WERI-Rb-1 (cell line): Measurements from ENCODE around the gene PLCL2.

ENCODE experiments used
- DNase-seq: peaks from one replicate; pipeline ENCODE4 v3.0.0-alpha.2; 2020
- H3K27ac ChIP-seq: fragments of 250-450 bp; sonication (Bioruptor Pico); 2 replicates; pipeline ENCODE4 v1.5.1; 2020; ENCODE audit warnings: mild to moderate bottlenecking, moderate library complexity
- H3K27me3 ChIP-seq: fragments of 250-450 bp; sonication (Bioruptor Pico); 2 replicates; pipeline ENCODE4 v1.5.1; 2021; ENCODE audit warnings: mild to moderate bottlenecking, low read depth, moderate library complexity; ENCODE audit not compliant: insufficient read depth, severe bottlenecking
- H3K36me3 ChIP-seq: fragments of 250-450 bp; sonication (Bioruptor Pico); 2 replicates; pipeline ENCODE4 v1.5.1; 2020; ENCODE audit warnings: mild to moderate bottlenecking, moderate library complexity
- H3K4me3 ChIP-seq: 2 replicates; pipeline ENCODE4 v1.5.1; 2011; ENCODE audit warnings: low read depth, mild to moderate bottlenecking, control low read depth, low read length
- H3K9me3 ChIP-seq: fragments of 250-450 bp; sonication (Bioruptor Pico); 2 replicates; pipeline ENCODE4 v1.5.1; 2021; ENCODE audit warnings: mild to moderate bottlenecking, moderate library complexity; ENCODE audit not compliant: severe bottlenecking
- TF ChIP-seq, protein P1 (sequence below): IDR thresholded peaks from 2 replicates; pipeline ENCODE4 v1.5.1; 2011; ENCODE audit warnings: low read depth, mild to moderate bottlenecking, control low read depth, inconsistent platforms, low read length

PLCL2 gene

DNA sequence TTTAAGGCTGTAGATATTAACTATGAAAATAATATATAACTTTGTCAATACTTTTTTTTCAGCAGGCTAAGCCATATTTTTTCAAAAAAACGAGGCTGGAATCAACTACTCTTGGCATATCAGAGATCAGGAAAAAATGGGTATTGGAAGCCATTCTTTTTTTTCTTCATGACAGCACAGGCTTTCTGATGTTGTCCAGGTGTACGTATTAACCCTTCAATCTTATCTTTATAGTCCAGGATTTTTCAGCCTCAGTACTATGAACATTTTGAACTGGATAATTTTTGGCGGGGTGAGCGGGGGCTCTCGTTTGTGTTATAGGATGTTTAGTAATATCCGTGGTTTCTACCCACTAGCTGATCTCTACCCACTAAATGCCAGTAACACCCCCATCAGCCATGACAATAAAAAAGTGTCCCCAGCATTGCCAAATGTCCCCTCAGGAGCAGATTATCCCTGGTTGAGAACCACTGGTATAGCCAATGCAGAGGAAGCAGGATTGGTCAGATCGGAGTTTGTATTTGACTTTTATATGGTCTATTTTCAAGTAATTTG lies 52.0 kb downstream of the PLCL2 start:
- Histone ChIP-seq H3K4me3 (no peak overlapping the region), H3K27ac (no peak overlapping the region), H3K9me3 (no peaks in the 10 kb centered on the region), H3K36me3 (no peaks in the 10 kb centered on the region), H3K27me3 (no peaks in the 10 kb centered on the region)
- TF ChIP-seq, protein P1, sequence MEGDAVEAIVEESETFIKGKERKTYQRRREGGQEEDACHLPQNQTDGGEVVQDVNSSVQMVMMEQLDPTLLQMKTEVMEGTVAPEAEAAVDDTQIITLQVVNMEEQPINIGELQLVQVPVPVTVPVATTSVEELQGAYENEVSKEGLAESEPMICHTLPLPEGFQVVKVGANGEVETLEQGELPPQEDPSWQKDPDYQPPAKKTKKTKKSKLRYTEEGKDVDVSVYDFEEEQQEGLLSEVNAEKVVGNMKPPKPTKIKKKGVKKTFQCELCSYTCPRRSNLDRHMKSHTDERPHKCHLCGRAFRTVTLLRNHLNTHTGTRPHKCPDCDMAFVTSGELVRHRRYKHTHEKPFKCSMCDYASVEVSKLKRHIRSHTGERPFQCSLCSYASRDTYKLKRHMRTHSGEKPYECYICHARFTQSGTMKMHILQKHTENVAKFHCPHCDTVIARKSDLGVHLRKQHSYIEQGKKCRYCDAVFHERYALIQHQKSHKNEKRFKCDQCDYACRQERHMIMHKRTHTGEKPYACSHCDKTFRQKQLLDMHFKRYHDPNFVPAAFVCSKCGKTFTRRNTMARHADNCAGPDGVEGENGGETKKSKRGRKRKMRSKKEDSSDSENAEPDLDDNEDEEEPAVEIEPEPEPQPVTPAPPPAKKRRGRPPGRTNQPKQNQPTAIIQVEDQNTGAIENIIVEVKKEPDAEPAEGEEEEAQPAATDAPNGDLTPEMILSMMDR: no peak
- no peak for DNase-seq

DNA sequence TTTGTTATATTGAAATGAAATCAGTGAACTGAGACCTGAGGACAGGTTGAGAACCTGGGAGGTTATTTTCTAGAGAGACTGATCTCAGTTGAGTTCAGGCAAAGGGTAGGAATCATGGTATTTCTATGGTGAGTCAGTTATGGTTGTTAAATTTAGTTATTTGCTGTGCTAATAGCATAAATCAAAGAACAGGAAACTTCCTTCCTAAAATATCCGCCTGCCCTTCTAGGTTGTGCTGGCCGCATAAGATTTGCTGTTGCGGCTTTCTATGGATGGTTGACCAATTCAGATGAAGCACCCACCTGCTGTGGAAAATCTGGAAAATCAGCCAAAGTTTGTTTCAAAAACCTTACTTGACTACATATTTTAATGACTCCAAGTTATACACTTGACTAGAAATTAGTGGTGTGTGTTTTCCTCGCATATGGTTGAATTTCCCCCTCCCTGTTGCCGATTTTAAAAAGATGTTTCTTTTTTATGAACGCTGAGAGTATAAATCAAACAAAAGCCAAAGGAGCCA lies 52.6 kb downstream of the PLCL2 start:
- no peaks in the 10 kb centered on the region for H3K36me3 ChIP-seq
- H3K4me3 ChIP-seq: no peak overlapping the region
- H3K27me3 ChIP-seq: no peaks in the 10 kb centered on the region
- TF ChIP-seq, protein P1: no peak
- DNase-seq: no peak
- H3K9me3 ChIP-seq: no peaks in the 10 kb centered on the region
- H3K27ac ChIP-seq: no peak overlapping the region

DNA sequence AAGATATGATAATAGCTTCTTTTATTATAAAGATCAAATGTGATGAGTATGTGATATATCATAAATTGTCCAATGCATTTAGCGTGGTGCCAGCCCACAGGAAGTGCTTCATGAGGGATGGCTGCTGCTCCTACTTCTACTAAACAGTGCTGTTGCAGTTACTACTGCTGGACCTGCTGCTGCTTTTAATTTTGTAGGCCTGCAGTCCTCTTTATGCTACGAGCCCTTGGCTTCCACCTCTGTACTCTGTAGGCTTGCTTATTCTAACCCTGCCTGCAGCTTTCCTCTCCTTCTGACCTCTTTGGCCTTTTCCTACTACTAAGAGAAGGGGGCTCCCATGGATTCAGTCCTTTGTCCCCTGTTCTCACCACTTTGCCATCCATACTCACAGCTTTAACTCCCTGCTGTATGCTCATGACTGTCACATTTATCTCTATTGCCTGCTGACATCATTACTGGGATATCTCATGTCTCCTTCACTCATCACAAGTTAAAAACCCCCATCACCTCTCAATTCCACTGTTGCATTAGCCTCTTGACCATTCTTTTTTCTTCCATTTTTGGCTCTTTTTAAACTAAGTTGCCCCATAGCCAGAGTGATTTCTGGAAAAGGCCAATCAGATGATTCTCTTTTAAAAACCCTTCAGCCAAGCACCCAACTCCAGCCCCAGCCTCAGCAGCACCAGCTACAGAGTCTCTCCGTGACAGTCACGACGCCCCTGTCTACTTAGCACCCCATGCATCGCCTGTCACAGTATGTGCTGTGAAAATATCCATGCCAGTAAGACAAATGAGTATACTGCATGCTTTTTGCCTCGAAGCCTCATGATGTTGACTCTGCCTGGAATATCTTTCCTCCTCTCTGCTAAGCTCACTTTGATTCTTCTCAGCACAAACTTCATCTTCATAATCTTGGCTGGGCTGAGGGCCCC lies 56.3 kb downstream of the PLCL2 start:
- H3K27me3 ChIP-seq: no peaks in the 10 kb centered on the region
- DNase-seq: no peak
- no peaks in the 10 kb centered on the region for H3K9me3 ChIP-seq
- no peak overlapping the region for H3K27ac ChIP-seq
- H3K4me3 ChIP-seq: no peak overlapping the region
- no peaks in the 10 kb centered on the region for H3K36me3 ChIP-seq
- TF ChIP-seq, protein P1: no peak

DNA sequence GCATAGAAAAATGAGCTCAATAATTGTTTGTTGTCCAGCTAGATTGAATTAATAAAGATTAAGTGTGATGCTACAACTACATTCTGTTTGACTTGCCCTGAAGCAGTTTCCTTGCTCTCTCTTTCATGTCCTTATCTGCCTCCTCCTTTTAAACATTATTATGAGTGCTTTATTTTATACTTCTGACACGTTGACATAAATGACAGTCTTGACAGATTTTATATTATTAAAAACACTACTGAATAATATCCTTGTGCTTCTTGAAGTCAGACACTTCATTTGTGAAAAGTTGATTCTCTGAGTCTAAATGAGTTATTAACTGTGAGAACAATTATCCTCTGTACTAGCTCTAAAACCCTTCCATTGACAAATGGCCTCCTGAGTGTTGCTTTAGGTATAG lies 58.2 kb downstream of the PLCL2 start:
- no peaks in the 10 kb centered on the region for H3K9me3 ChIP-seq
- H3K27ac ChIP-seq: no peak overlapping the region
- TF ChIP-seq, protein P1: no peak
- H3K27me3 ChIP-seq: no peaks in the 10 kb centered on the region
- DNase-seq: no peak
- no peak overlapping the region for H3K4me3 ChIP-seq
- H3K36me3 ChIP-seq: no peaks in the 10 kb centered on the region

DNA sequence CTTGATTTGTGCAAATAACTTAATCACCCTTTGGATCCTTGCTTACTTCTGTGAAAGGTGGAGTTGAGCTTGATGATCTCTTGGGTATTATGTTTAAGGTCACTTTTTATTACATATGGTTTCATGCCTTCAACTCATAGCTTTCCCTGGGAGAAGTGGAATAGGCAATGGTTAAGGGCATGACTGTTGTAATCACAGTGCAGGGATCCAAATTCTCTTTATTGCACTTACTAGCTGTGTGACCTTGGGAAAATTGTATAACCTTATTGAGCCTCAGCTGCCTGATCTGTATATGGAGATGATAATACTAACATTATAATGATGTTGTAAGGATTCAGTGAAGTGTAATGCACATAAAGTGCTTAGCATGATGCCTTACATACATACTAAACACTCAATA lies 59.1 kb downstream of the PLCL2 start:
- Histone ChIP-seq H3K9me3 (no peaks in the 10 kb centered on the region), H3K36me3 (no peaks in the 10 kb centered on the region), H3K27me3 (no peaks in the 10 kb centered on the region), H3K27ac (no peak overlapping the region), H3K4me3 (no peak overlapping the region)
- TF ChIP-seq, protein P1: no peak
- DNase-seq: no peak
